Activated B cell treated with CpG ODN at 0.5 μM for 24 hours (primary cell): ENCODE results near the gene CAMTA1. TPM values are rescaled to one million over a fixed set of nuclear protein-coding genes. Genes with fewer than 3 reads are reported as not detected.

Experiments
- ATAC-seq: fragments of 200-7000 bp; cut with Tn5 transposase; one replicate; pipeline ENCODE4 v1.10.0; 2021; ENCODE audit warnings: low read depth, mild to moderate bottlenecking, moderate library complexity
- CTCF ChIA-PET: fragments of 350-600 bp; sonication (Branson Sonifier 250); formaldehyde crosslinking; loops from one replicate; lab custom pipeline; 2021; ENCODE audit warnings: antibody characterized with exemption; lab: Charles Lee
- POLR2A ChIA-PET: fragments of 350-600 bp; sonication (Branson Sonifier 250); formaldehyde crosslinking; loops from one replicate; lab custom pipeline; 2021; ENCODE audit warnings: antibody characterized with exemption; lab: Charles Lee
- DNase-seq: peaks from one replicate; pipeline ENCODE4 v3.0.0; 2022
- H3K27ac Mint-ChIP-seq: one replicate; pipeline ENCODE4 v1.8.0; 2020; ENCODE audit warnings: mixed read lengths
- H3K27me3 Mint-ChIP-seq: one replicate; pipeline ENCODE4 v1.8.0; 2021; ENCODE audit warnings: mixed read lengths
- H3K36me3 Mint-ChIP-seq: one replicate; pipeline ENCODE4 v1.8.0; 2021; ENCODE audit warnings: low read depth, mixed read lengths
- H3K4me1 Mint-ChIP-seq: one replicate; pipeline ENCODE4 v1.8.0; 2021; ENCODE audit warnings: mixed read lengths
- H3K4me3 Mint-ChIP-seq: one replicate; pipeline ENCODE4 v1.8.0; 2020; ENCODE audit warnings: mild to moderate bottlenecking, mixed read lengths
- H3K9me3 Mint-ChIP-seq: one replicate; pipeline ENCODE4 v1.8.0; 2020; ENCODE audit warnings: mixed read lengths
- intact Hi-C: fragments of 100-400 bp; cut with micrococcal nuclease; formaldehyde crosslinking; loops from one replicate; pipeline ENCODE4 v1.15.1; 2024
- total RNA-seq: library from RNA; stranded (reverse); gene quantifications from 2 replicates; pipeline ENCODE4 v1.2.3, GENCODE V29; 2022
- TF ChIP-seq, protein P1 (sequence below): fragments of 200-600 bp; IDR thresholded peaks from one replicate; pipeline ENCODE4 v1.8.0; 2022; ENCODE audit warnings: antibody characterized with exemption, mild to moderate bottlenecking

CAMTA1 gene
- total RNA-seq, 1 donor from 2014 or later = 49.8 TPM

DNA sequence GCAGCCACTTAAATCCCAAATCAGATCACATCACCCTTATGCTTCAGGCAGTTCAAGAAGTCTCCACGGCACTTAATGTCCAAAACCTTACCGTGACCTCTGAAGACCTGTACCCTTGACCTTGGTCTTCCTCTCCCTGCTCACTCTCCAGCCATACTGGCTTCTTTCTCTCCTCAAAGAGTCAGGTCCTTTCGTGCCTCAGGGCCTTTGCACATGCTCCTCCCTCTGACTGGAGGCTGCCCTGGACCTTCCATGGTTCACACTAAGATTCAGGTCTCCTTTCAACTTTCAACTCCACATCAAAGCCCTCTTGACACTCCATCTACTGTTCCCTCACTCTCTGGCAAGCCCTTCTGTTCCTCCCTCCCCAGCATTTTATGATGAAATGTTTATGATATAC lies 695.9 kb downstream of the CAMTA1 start:
- TF ChIP-seq, protein P1, sequence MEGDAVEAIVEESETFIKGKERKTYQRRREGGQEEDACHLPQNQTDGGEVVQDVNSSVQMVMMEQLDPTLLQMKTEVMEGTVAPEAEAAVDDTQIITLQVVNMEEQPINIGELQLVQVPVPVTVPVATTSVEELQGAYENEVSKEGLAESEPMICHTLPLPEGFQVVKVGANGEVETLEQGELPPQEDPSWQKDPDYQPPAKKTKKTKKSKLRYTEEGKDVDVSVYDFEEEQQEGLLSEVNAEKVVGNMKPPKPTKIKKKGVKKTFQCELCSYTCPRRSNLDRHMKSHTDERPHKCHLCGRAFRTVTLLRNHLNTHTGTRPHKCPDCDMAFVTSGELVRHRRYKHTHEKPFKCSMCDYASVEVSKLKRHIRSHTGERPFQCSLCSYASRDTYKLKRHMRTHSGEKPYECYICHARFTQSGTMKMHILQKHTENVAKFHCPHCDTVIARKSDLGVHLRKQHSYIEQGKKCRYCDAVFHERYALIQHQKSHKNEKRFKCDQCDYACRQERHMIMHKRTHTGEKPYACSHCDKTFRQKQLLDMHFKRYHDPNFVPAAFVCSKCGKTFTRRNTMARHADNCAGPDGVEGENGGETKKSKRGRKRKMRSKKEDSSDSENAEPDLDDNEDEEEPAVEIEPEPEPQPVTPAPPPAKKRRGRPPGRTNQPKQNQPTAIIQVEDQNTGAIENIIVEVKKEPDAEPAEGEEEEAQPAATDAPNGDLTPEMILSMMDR = no peak
- H3K4me1 Mint-ChIP-seq = no peaks in the 10 kb centered on the region
- CTCF ChIA-PET = no interaction called here
- H3K9me3 Mint-ChIP-seq = no peaks in the 10 kb centered on the region
- H3K36me3 Mint-ChIP-seq = no peaks in the 10 kb centered on the region
- POLR2A ChIA-PET = no interaction called here
- H3K4me3 Mint-ChIP-seq = no peak overlapping the region
- intact Hi-C loops = no loop called here
- ATAC-seq (no peak), DNase-seq (no peak)
- peaks cover 3% of the 10 kb centered on the region for H3K27me3 Mint-ChIP-seq
- H3K27ac Mint-ChIP-seq = no peak overlapping the region

DNA sequence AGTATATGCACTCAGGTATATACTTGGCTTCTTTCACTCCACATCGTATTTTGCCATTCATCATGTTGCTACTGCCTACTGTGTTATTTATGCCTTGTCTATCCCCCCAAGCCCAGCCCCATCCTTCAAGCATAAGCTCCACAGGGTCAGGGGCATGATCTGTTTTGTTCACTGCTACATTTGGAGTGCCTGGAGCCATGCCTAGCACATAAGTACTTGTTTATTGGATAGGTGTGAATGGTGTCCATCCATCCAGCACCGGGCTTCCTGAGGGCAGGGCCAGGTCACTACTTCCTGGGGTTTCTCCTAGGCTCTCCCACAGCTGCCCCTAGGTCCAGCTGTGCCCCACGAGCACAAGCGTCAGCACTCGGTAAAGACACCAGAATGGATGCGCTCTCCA lies 696.8 kb downstream of the CAMTA1 start:
- H3K4me3 Mint-ChIP-seq = no peak overlapping the region
- ATAC-seq (no peak), DNase-seq (no peak)
- H3K36me3 Mint-ChIP-seq = no peaks in the 10 kb centered on the region
- no peaks in the 10 kb centered on the region for H3K9me3 Mint-ChIP-seq
- no peaks in the 10 kb centered on the region for H3K4me1 Mint-ChIP-seq
- POLR2A ChIA-PET = no interaction called here
- CTCF ChIA-PET = no interaction called here
- intact Hi-C loops = no loop called here
- no peak overlapping the region for H3K27ac Mint-ChIP-seq
- TF ChIP-seq, protein P1 = no peak
- H3K27me3 Mint-ChIP-seq = peaks cover 3% of the 10 kb centered on the region

DNA sequence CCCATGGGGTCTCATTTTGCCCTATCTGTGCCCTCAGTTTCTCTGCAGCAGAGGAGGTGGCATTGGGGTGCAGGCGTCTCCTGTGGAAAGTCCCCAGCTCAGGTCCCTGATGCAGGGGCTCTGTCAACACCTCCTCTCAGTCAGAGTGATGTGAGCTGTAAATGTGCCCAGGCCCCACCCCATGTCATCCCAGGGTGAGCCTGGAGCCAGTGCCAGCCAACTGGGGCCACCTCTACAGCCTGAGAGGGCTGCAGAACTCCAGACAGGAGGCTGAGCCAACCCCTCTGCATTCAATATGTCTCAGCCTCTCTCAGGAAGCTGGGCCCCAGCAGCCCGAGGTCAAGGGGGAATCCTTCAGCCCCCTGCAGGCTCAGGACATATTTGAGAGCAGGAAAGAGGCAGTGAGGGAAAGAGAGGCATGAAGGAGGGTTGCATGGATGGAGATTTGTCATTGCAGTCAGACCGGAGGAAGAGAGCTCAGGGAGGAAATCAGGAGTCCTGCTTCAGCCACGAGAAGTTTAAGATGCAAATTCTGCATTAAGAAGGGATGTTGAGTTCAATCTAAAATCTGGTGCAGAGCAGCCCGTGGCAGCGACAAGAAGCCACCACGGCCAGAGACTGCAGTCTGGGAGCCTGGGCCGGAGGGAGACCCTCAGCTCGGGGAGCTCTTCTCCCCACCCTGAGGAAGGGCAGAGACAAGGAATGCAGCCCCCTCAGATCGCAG lies 697.7 kb downstream of the CAMTA1 start:
- TF ChIP-seq, protein P1 = no peak
- Mint-ChIP-seq H3K36me3 (no peaks in the 10 kb centered on the region), H3K27me3 (peaks cover 3% of the 10 kb centered on the region), H3K9me3 (no peaks in the 10 kb centered on the region), H3K4me3 (no peak overlapping the region), H3K4me1 (no peaks in the 10 kb centered on the region), H3K27ac (no peak overlapping the region)
- intact Hi-C loops = no loop called here
- no peak for ATAC-seq
- CTCF ChIA-PET = no interaction called here
- POLR2A ChIA-PET = no interaction called here
- no peak for DNase-seq

DNA sequence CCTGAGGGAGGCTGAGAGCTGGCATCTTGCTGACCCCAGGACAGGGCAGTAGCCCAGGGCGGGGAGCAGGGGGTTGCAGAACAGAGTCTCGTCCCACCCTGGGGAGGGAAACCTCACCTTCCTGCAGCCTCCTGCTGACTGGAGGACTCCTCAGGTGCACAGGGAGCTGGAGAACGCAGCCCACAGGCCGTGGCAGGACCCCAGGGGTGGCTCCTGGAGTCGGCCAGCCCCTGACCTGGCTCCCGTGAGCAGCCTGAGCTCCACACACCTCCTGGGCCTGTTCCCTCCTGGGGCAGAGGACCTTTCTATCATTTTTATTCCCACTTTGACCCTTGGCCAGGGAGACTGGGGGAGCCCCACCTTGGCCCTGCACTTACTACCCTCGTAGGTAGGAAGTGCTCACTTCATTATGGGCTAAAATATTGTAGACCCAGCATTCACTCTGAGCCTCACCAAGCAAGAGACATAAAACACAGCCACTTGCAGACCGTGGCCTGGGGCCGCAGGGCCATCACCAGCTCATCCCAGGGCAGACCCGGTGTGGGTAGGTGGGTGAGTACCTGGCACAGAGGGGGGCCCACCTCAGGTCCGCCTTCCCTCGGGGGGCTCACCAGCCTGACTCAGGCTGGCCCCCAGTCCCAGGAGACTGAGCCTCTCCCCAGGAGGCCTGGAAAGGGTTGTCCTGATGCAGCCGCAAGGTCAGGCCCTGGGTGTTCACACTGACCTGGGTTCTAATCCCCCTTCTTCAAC lies 698.6 kb downstream of the CAMTA1 start:
- DNase-seq = no peak
- ChIA-PET CTCF (no interaction called here), POLR2A (no interaction called here)
- Mint-ChIP-seq H3K36me3 (no peaks in the 10 kb centered on the region), H3K9me3 (no peaks in the 10 kb centered on the region), H3K27ac (no peak overlapping the region), H3K4me1 (no peaks in the 10 kb centered on the region), H3K4me3 (no peak overlapping the region), H3K27me3 (peaks cover 3% of the 10 kb centered on the region)
- TF ChIP-seq, protein P1 = no peak
- ATAC-seq = no peak
- intact Hi-C loops = no loop called here

DNA sequence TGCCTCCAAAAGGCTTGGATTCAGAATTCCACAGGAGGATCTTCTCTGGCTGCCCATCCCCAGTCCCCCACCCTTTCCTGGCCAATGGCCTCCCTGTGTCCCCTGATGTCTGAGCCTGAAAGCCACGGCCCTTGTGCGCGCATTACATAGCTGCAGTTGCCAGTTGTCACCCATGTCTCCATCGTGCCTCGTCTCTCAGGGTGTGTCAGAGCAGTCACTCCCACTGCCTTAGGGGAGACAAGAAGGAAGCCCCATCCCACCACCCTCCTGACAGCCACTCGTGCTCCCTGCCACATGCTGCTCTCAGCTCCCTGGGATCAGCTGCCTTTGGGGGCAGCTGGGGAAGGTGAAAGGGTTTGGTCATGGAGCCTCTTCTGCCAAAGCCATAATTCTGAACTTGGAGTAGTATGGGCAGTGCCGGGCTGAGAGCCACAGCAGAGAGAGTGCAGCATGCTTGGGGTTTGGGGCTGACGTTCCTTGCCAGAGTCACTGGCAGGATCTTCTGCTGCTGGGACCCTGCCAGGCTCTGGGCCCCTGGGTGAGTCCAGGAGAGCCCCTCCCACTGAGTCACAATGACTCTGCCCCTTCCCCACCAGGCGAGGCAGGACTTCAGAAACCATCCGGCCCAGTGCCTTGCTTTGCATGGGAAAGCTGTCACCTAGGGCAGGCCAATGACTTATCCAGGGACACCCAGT lies 700.0 kb downstream of the CAMTA1 start:
- CTCF ChIA-PET = no interaction called here
- Mint-ChIP-seq H3K27me3 (peaks cover 3% of the 10 kb centered on the region), H3K27ac (no peak overlapping the region), H3K9me3 (no peaks in the 10 kb centered on the region), H3K4me3 (no peak overlapping the region), H3K4me1 (no peaks in the 10 kb centered on the region), H3K36me3 (no peaks in the 10 kb centered on the region)
- intact Hi-C loops = no loop called here
- no peak for ATAC-seq
- TF ChIP-seq, protein P1 = no peak
- POLR2A ChIA-PET = no interaction called here
- DNase-seq = no peak
